HG02852 (cell line): Measurements from ENCODE around the gene ABCC10.
A peak's percentile ranks its signal among the peaks of the same experiment; 100 is the strongest.
"Not testable (repeated sequence)": the region's sequence is repeated elsewhere in the genome, so short reads cannot be mapped to it uniquely, and the experiment has no call there.

Source experiments
- ATAC-seq: cut with Tn5 transposase; IDR thresholded peaks from one replicate; pipeline ENCODE4 v1.9.1; 2021; ENCODE audit warnings: mild to moderate bottlenecking, moderate library complexity; ENCODE audit not compliant: unreplicated experiment

Gene ABCC10

GRCh38 chr6:43427406-43428111 lies at the start of gene ABCC10:
TSS of gene ABCC10 (plus strand) at chr6:43427541. CDS start at chr6:43427979, 438 bp downstream.
- ATAC-seq, result peak; percentile 92

DNA sequence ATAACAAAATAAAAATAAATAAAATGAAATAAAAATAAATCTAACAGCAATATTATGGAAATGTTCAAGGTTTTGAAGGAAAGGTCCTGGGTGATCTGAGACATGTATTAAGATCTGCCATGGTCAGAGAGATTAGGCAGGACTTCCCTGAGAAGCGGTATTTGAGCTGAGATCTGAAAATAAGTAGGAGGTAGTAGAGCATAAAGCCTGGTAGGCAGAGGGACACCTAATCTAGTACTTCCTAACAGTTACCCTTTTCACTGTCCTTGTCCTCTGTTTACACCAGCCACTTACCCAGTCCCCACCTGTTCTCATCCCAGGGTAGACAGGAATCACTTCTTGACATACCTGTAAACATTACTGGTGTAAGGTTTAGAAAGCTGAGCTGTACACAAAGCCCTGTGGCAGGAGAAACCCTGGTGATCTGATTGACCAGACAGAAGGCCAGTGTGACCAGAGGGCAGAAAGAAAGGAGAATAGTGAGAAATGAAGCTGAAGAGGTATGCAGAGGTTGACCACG lies 49.6 kb upstream of the ABCC10 start:
- no peak for ATAC-seq

- ATAC-seq, result no peak
These were observed 48.7 kb upstream of the ABCC10 start for GRCh38 chr6:43378631-43379030.

DNA sequence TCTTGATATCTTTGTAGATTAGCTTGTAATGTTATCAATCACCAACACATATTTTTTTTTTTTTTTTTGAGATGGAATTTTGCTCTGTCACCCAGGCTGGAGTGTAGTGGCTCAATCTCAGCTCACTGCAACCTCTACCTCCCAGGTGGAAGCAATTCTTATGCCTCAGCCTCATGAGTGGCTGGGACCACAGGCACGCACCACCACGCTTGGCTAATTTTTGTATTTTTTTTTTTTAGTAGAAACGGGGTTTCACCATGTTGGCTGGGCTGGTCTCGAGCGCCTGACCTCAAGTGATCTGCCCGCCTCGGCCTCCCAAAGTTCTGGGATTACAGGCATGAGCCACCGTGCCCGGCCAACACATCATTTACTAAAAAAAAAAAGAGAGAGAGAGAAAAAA lies 46.5 kb upstream of the ABCC10 start:
- not testable (repeated sequence) for ATAC-seq

GRCh38 chr6:43383021-43383667 lies 44.2 kb upstream of the ABCC10 start:
- ATAC-seq, result no peak

DNA sequence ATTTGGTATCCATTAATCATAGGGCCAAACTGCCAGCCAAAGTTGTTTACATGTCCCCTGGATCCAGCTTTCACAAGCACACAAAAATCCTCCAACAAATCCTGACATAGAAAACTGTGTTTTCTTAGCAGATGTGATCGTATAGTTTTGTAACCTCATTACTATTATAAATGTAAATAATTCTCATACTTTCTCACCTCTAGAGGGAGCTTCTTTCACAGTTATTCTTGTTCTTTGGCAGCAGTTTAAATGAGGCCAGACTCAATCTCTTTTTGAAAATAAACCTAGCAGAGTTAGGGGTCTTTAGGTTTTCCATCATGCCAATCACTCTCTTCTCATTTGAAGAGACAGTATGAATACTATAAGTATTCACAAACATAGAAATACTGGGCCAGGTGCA lies 40.8 kb upstream of the ABCC10 start:
- no peak for ATAC-seq

- no peak for ATAC-seq
These were observed 37.5 kb upstream of the ABCC10 start for GRCh38 chr6:43389730-43390295.

DNA sequence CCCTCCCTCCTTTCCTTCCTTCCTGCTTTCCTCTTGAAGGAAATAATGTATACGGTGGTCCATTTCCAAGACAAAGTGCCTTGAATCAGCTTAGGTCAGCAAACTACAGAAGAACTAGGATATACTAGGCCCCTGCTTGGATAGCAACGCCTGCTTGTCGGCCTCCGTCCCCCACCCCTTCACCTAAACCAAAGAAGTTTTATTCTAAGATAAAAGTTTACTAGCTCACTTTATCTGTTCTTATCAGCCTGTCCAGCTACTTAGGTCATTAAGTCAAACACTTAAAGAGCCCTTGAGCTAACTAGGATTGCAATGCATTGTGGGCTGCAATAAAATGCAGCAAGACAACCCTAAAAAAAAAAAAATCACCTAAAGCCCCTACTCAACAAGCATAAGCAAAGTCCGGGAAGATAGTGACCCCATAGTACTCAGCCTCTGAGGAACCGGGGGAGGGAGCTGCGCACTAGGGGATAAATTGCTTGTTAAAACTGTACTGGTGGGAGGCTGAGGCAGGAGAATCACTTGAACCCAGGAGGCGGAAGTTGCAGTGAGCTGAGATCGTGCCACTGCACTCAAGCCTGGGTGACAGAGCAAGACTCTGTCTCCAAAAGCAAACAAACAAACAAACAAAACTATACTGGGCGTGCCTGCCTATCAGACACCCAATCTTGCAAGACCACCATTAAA lies 36.4 kb upstream of the ABCC10 start:
- ATAC-seq, result not testable (repeated sequence)

- ATAC-seq, result no peak
These were observed 35.8 kb upstream of the ABCC10 start for GRCh38 chr6:43391440-43392031.

GRCh38 chr6:43393133-43393532 lies 34.2 kb upstream of the ABCC10 start:
- ATAC-seq, result not testable (repeated sequence)

DNA sequence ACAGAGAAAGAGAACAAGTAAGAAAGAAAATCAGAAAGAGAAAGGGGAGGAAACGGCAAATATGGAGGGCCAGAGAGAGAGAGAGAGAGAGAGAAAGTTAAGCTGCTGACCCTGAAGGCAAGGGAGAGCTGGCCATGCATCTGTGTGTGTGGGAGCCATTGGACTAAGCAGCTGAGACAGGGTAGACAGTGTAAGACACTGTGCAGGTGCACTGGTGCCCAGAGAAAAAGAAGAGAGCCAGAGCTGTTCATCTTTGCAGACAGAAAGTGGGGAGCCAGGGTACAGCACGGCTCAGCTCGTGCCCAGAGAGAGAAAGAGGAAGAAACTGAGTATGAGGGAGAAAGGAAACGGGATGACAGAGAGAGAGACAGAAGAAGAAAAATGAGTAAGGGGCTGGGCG lies 33.7 kb upstream of the ABCC10 start:
- no peak for ATAC-seq

DNA sequence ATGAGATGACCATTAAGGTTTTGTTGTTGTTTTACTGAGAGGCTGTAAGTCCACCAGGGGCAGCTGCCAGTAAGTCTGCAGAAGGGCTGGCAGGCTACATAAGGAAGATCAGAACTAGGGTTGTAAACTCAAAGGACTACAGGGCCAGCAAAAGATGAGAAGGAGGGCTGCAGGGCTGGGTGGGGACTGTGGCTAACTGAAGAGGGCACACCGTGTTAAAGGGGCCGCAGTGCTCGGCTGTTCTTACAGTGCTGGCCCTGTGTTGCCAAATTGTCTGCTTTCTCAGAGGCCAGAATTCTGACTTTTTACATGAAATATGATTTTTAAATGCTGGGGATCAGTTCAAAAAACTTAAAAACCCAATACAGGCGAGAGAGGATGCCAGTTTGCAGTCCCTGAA lies 32.4 kb upstream of the ABCC10 start:
- no peak for ATAC-seq

- no peak for ATAC-seq
These were observed 31.6 kb upstream of the ABCC10 start for GRCh38 chr6:43395776-43396175.

DNA sequence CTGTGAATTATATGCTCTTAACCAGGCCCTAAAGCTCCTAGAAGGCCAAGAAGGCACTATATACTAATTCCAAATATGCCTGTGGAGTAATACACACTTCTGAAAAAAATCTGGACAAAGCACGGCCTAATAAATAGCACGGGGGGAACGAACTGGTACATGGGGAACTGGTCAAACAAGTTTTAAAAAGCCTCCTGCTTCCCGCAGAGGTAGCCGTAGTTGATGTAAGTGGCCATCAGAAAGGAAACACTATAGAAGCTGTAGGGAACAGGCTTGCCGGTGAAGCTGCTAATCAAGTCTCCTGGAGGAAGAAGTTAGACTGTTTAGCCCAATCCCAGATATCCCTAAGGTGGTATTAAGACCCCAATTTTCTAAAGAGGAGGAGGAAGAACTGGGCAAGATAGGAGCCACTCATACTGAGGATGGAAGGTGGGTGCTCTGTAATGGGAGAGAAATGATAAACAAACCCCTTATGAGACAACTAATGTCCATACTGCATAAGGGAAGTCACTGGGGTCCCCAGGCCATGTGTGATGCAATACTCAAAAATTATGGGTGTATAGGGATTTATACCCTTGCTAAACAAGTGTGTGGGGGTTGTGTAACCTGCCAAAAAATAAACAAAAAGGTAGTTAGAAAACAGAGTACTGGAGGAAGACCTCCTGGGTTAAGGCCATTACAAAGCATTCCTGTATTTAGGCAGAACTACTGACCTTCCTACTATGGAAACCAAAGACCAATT lies 30.8 kb upstream of the ABCC10 start:
- no peak for ATAC-seq

DNA sequence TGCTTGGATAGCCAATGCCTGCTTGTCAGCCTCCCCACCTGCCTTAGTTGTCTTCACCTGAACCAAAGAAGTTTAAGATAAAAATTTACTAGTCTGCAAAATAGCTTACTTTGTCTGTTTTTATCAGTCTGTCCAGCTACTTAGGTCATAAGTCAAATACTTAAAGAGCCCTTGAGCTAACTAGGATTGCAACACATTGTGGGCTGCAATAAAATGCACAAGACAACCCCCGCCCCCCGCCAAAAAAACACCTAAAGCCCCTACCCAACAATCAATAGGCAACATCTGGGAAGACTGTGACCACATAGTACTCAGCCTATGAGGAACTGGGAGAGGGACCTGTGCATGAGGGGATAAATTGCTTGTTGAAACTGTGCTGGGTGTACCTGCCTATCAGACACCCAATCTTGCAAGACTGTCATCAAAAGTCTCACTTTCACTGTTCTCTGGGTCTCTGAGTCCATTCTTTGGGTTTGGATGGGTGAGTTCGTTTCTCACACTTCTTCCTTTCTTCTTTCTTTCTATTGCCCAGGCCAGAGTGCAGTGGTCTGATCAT lies 27.3 kb upstream of the ABCC10 start:
- ATAC-seq, result no peak

GRCh38 chr6:43401730-43402129 lies 25.6 kb upstream of the ABCC10 start:
- no peak for ATAC-seq

DNA sequence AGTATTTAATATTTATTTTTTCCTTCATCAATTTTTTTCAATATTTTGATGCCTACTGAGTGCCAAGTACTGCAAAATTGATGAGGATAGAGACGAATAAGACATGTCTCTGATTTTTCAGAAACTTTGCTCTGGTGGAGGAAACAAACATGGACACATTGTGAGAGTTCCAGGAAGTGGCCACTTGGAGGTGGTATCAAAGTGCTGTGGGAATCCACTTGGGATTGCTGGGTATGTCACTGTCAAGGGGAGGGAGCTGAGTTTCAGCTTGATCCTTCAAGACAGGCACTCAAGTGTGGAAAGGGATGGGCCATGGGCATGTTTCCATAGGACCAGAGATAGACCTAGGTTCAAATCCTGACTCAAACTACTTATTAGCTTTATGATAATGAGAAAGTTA lies 24.5 kb upstream of the ABCC10 start:
- no peak for ATAC-seq

GRCh38 chr6:43405354-43405753 lies 22.0 kb upstream of the ABCC10 start:
- no peak for ATAC-seq

- ATAC-seq, result no peak
These were observed 20.0 kb upstream of the ABCC10 start for GRCh38 chr6:43407296-43407695.

- no peak for ATAC-seq
These were observed 19.1 kb upstream of the ABCC10 start for GRCh38 chr6:43408259-43408658.
